Right lobe of liver (tissue), 6 donors: ENCODE results near the gene SEPTIN5. TPM values are rescaled to one million over a fixed set of nuclear protein-coding genes. Genes with fewer than 3 reads are reported as not detected.

Experiments
- ATAC-seq, 4 donors: fragments of 200-7000 bp; cut with Tn5 transposase; one replicate each; pipeline ENCODE4 v1.9.1; 2020; ENCODE audit warnings: mild to moderate bottlenecking in 4 of 4, moderate library complexity in 4 of 4
- DNase-seq, 3 donors: peaks; one replicate each; pipeline ENCODE4 v3.0.0-alpha.2; 2020
- H3K27ac ChIP-seq, 3 donors: fragments of 200-600 bp; one replicate each; pipeline ENCODE4 v1.8.0; 2022
- H3K27me3 ChIP-seq, 2 donors: fragments of 200-600 bp; one replicate each; pipeline ENCODE4 v1.8.0; 2022
- H3K36me3 ChIP-seq, 4 donors: fragments of 200-600 bp; sonication (generic) in 1 of 4; one replicate each; pipeline versions ENCODE4 v1.5.1 to v1.8.0; 2017 to 2022; ENCODE audit warnings: control low read depth in 1 of 4
- H3K4me1 ChIP-seq, 4 donors: fragments of 200-600 bp; sonication (generic) in 1 of 4; one replicate each; pipeline versions ENCODE4 v1.5.1 to v1.8.0; 2017 to 2022; ENCODE audit warnings: control low read depth in 1 of 4
- H3K4me3 ChIP-seq, 3 donors: fragments of 200-600 bp; one replicate each; pipeline ENCODE4 v1.8.0; 2022
- H3K9me3 ChIP-seq, 4 donors: fragments of 200-600 bp; sonication (generic) in 1 of 4; one replicate each; pipeline versions ENCODE4 v1.5.1 to v1.8.0; 2017 to 2022; ENCODE audit warnings: control low read depth in 1 of 4
- CTCF ChIP-seq, 4 donors: fragments of 200-600 bp in 3 of 4; fragments of 450-650 bp in 1 of 4; IDR thresholded peaks; one replicate each; pipeline versions ENCODE4 v1.5.1 to v1.8.0; 2016 to 2022; ENCODE audit warnings: antibody characterized with exemption in 4 of 4, mild to moderate bottlenecking in 2 of 4
- POLR2A ChIP-seq: fragments of 450-650 bp; IDR thresholded peaks from one replicate; pipeline ENCODE4 v1.6.1; 2017; ENCODE audit warnings: antibody characterized with exemption, mild to moderate bottlenecking
- WGBS: methylation state at CpG from one replicate; pipeline ENCODE4 v1.1.6; 2018; ENCODE audit warnings: low coverage, low lambda C conversion rate; ENCODE audit not compliant: insufficient coverage; ENCODE audit errors: missing lambda C conversion rate; 5-methylcytosine and 5-hydroxymethylcytosine counted together
- intact Hi-C, 2 donors: fragments of 100-400 bp; cut with DNase I; formaldehyde crosslinking; loops; one replicate each; pipeline versions ENCODE4 v1.11.2 to v1.14.1; 2022
- total RNA-seq, 6 experiments: library from RNA; depleted of rRNA in 2 of 6; stranded (reverse); fragments of >200 nt in 2 of 6; fragmentation: NEBNext Ultra II Directional in 3 of 6; extraction: Animal tissue kit (Norgen Biotek cat#: 25700) in 3 of 6; gene quantifications; one replicate each; pipeline versions ENCODE4 v1.1.0 to v1.2.4, GENCODE V29; 2016 to 2023
- donor health status: DM: no; HTN: yes; CAD: no.
- donor health status: DM: no; HTN: no; CAD: no.
- donor health status: DM: no; HTN: no; CAD: no.
- donor health status: DM: no; HTN: yes; CAD: no.
- donor health status: DM: no; HTN: yes; CAD: no.

SEPTIN5 gene
- total RNA-seq, 6 experiments from 2014 or later, result 1.3 to 3.7 (median 2.1) TPM

GRCh38 chr22:19737846-19738663, 23.8 kb downstream of the SEPTIN5 start:
- Histone ChIP-seq H3K9me3 (no peaks in the 10 kb centered on the region), H3K27me3 (no peaks in the 10 kb centered on the region), H3K27ac (no peak overlapping the region), H3K4me3 (no peak overlapping the region), H3K36me3 (no peaks in the 10 kb centered on the region), H3K4me1 (no peaks in the 10 kb centered on the region)
- ATAC-seq (no peak), DNase-seq (no peak)
- WGBS, result 94% methylated on average over 5 of the region's 17 CpGs
- TF ChIP-seq POLR2A, result no peak
- no peak for TF ChIP-seq CTCF (IDR thresholded peaks at IDR 0.05)
- intact Hi-C loops, result no loop called here

GRCh38 chr22:19738664-19739447, 24.6 kb downstream of the SEPTIN5 start:
- H3K4me1 ChIP-seq, result no peaks in the 10 kb centered on the region
- H3K36me3 ChIP-seq, result no peaks in the 10 kb centered on the region
- no peaks in the 10 kb centered on the region for H3K27me3 ChIP-seq
- no peak for ATAC-seq
- no peak for DNase-seq
- WGBS, result 48% methylated on average over 13 of the region's 31 CpGs
- no peak for TF ChIP-seq CTCF (IDR thresholded peaks at IDR 0.05)
- no peak for TF ChIP-seq POLR2A
- no peaks in the 10 kb centered on the region for H3K9me3 ChIP-seq
- no peak overlapping the region for H3K27ac ChIP-seq
- intact Hi-C loops, result no loop called here
- no peak overlapping the region for H3K4me3 ChIP-seq

GRCh38 chr22:19739448-19739895, 25.2 kb downstream of the SEPTIN5 start:
- Histone ChIP-seq H3K4me3 (no peak overlapping the region), H3K36me3 (no peaks in the 10 kb centered on the region), H3K4me1 (no peaks in the 10 kb centered on the region), H3K27me3 (no peaks in the 10 kb centered on the region), H3K9me3 (no peaks in the 10 kb centered on the region), H3K27ac (no peak overlapping the region)
- DNase-seq (no peak), ATAC-seq (no peak)
- 94% methylated on average over 5 of the region's 16 CpGs for WGBS
- intact Hi-C loops, result no loop called here
- TF ChIP-seq POLR2A (no peak), CTCF (IDR thresholded peaks at IDR 0.05) (no peak)

- intact Hi-C loops, result no loop called here
- Histone ChIP-seq H3K9me3 (no peaks in the 10 kb centered on the region), H3K4me3 (no peak overlapping the region), H3K36me3 (no peaks in the 10 kb centered on the region), H3K27ac (no peak overlapping the region), H3K27me3 (no peaks in the 10 kb centered on the region), H3K4me1 (no peaks in the 10 kb centered on the region)
- ATAC-seq (no peak), DNase-seq (no peak)
- 92% methylated on average over 2 of the region's 7 CpGs for WGBS
- TF ChIP-seq CTCF (IDR thresholded peaks at IDR 0.05) (no peak), POLR2A (no peak)
Measured at GRCh38 chr22:19739911-19740449, 25.7 kb downstream of the SEPTIN5 start.
